Epithelial cell of prostate (primary cell): ENCODE measurements around the gene MSN.
"Not testable (repeated sequence)": the region's sequence is repeated elsewhere in the genome, so short reads cannot be mapped to it uniquely, and the experiment has no call there.

Experiments used
- DNase-seq: peaks from one replicate; pipeline ENCODE4 v3.0.0-alpha.2; 2011; ENCODE audit warnings: low read depth, low spot score
- H3K27ac ChIP-seq: fragments of 450-650 bp; 2 replicates; pipeline ENCODE4 v1.5.1; 2017; ENCODE audit warnings: mild to moderate bottlenecking

MSN gene

GRCh38 chrX:65667503-65668376 lies at the start of gene MSN:
Gene MSN, plus strand, starts transcription at chrX:65667654. Its CDS starts 188 bp downstream, at chrX:65667842.
- DNase-seq = no peak
- H3K27ac ChIP-seq = peak within 1 kb of the TSS; percentile 84

GRCh38 chrX:65620096-65620705 lies 47.3 kb upstream of the MSN start:
- H3K27ac ChIP-seq, DNase-seq: not testable (repeated sequence)

GRCh38 chrX:65630771-65631170 lies 36.7 kb upstream of the MSN start:
- no peak overlapping the region for H3K27ac ChIP-seq
- DNase-seq = no peak

- no peak overlapping the region for H3K27ac ChIP-seq
- DNase-seq = no peak
Observed at GRCh38 chrX:65633826-65634225, 33.6 kb upstream of the MSN start.

GRCh38 chrX:65634732-65635131 lies 32.7 kb upstream of the MSN start:
- no peak for DNase-seq
- H3K27ac ChIP-seq = no peak overlapping the region

GRCh38 chrX:65635378-65635777 lies 32.1 kb upstream of the MSN start:
- no peak for DNase-seq
- no peak overlapping the region for H3K27ac ChIP-seq

GRCh38 chrX:65635822-65636221 lies 31.6 kb upstream of the MSN start:
- no peak overlapping the region for H3K27ac ChIP-seq
- no peak for DNase-seq

- not testable (repeated sequence) for H3K27ac ChIP-seq, DNase-seq
Observed at GRCh38 chrX:65636261-65636660, 31.2 kb upstream of the MSN start.

GRCh38 chrX:65637335-65637734 lies 30.1 kb upstream of the MSN start:
- no peak for DNase-seq
- no peak overlapping the region for H3K27ac ChIP-seq

GRCh38 chrX:65642914-65643491 lies 24.5 kb upstream of the MSN start:
- no peak for DNase-seq
- peak overlapping the region; percentile 20 for H3K27ac ChIP-seq

GRCh38 chrX:65643531-65644052 lies 23.9 kb upstream of the MSN start:
- H3K27ac ChIP-seq = peak overlapping the region; percentile 20
- DNase-seq = peak; percentile 5

- DNase-seq = peak; percentile 22
- no peak overlapping the region for H3K27ac ChIP-seq
Observed at GRCh38 chrX:65644621-65645289, 22.7 kb upstream of the MSN start.

GRCh38 chrX:65647801-65648200 lies 19.7 kb upstream of the MSN start:
- DNase-seq = no peak
- no peak overlapping the region for H3K27ac ChIP-seq

GRCh38 chrX:65652098-65652497 lies 15.4 kb upstream of the MSN start:
- no peak for DNase-seq

GRCh38 chrX:65657009-65657441 lies 10.4 kb upstream of the MSN start:
- not testable (repeated sequence) for DNase-seq, H3K27ac ChIP-seq

More at GRCh38 chrX:65652098-65652497, 15.4 kb upstream of the MSN start:
- H3K27ac ChIP-seq = no peak overlapping the region

GRCh38 chrX:65657659-65658058 lies 9.8 kb upstream of the MSN start:
- H3K27ac ChIP-seq = no peak overlapping the region
- no peak for DNase-seq

- no peak overlapping the region for H3K27ac ChIP-seq
- no peak for DNase-seq
Observed at GRCh38 chrX:65658229-65658628, 9.2 kb upstream of the MSN start.

- no peak for DNase-seq
- peak overlapping the region; percentile 84 for H3K27ac ChIP-seq
Observed at GRCh38 chrX:65667157-65667502, 324 bp upstream of the MSN start.

GRCh38 chrX:65668377-65669310 lies 1.2 kb downstream of the MSN start:
- H3K27ac ChIP-seq = peak overlapping the region; percentile 84
- no peak for DNase-seq
